ENCODE results near the gene TXNDC8. TPM values are rescaled to one million over a fixed set of nuclear protein-coding genes. Genes with fewer than 3 reads are reported as not detected.

Gene TXNDC8
- total RNA-seq (ENCODE audit: low replicate concordance) = not detected in 2 replicates

DNA sequence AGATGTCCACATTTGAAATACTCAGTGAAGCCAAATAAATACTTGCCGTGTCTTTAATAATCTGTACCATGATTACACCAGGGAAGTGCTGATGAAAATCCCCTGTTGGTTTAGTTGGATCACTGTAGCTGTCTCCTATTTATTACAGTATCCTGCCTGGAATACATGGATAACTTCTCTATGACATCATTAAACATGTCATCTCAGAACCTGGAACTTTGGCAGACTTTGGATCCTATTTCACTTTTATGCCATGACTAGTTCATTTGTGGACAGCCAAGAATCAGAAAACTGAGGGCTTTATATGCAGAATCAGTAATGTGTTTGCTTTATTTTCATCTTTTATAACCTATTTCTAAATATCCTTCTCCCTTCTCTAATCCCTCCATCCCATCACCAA, at the start of gene TXNDC8:
Gene TXNDC8, minus strand, starts transcription at position 137 of the 400 bp plus-strand sequence.
- Histone ChIP-seq H3F3A (ENCODE audit: low read depth) (no peaks in the 10 kb centered on the region), H3K9me3 (ENCODE audit: low read depth) (no peaks in the 10 kb centered on the region), H2AFZ (replicated peaks) (no peak within 1 kb of the TSS), H3K27me3 (no peaks in the 10 kb centered on the region), H4K20me1 (ENCODE audit: low read depth) (no peaks in the 10 kb centered on the region), H3K4me3 (no peak within 1 kb of the TSS), H3K79me2 (ENCODE audit: low read depth) (no peaks in the 10 kb centered on the region), H3K4me1 (no peaks in the 10 kb centered on the region), H3K27ac (no peak within 1 kb of the TSS), H3K9ac (no peak within 1 kb of the TSS), H3K36me3 (no peaks in the 10 kb centered on the region), H3K4me2 (no peak within 1 kb of the TSS)
- H3K27me3 Mint-ChIP-seq (ENCODE audit: insufficient read depth, low read depth) = no peaks in the 10 kb centered on the region
- no peaks in the 10 kb centered on the region for H3K4me1 Mint-ChIP-seq
- no peaks in the 10 kb centered on the region for H3K36me3 Mint-ChIP-seq
- no peaks in the 10 kb centered on the region for H3K9me3 Mint-ChIP-seq
- H3K4me3 Mint-ChIP-seq = no peak within 1 kb of the TSS
- H3K27ac Mint-ChIP-seq = no peak within 1 kb of the TSS
- TF ChIP-seq EZH2 (IDR thresholded peaks at IDR 0.05) (no peak), CTCF (IDR thresholded peaks at IDR 0.05) (no peak), EZH2phosphoT487 (IDR thresholded peaks at IDR 0.05) (no peak)
- DNase-seq (ENCODE audit: low spot score) = no peak

- Histone ChIP-seq H3F3A (ENCODE audit: low read depth) (no peaks in the 10 kb centered on the region), H3K27me3 (no peaks in the 10 kb centered on the region), H3K4me2 (no peak overlapping the region), H3K9ac (no peak overlapping the region), H4K20me1 (ENCODE audit: low read depth) (no peaks in the 10 kb centered on the region), H3K79me2 (ENCODE audit: low read depth) (no peaks in the 10 kb centered on the region), H3K9me3 (ENCODE audit: low read depth) (no peaks in the 10 kb centered on the region), H3K27ac (no peak overlapping the region), H2AFZ (replicated peaks) (no peak overlapping the region), H3K36me3 (no peaks in the 10 kb centered on the region), H3K4me3 (no peak overlapping the region), H3K4me1 (no peaks in the 10 kb centered on the region)
- Mint-ChIP-seq H3K4me1 (no peaks in the 10 kb centered on the region), H3K9me3 (no peaks in the 10 kb centered on the region), H3K36me3 (no peaks in the 10 kb centered on the region), H3K27ac (no peak overlapping the region), H3K27me3 (ENCODE audit: insufficient read depth, low read depth) (peaks cover 3% of the 10 kb centered on the region), H3K4me3 (no peak overlapping the region)
- TF ChIP-seq EZH2phosphoT487 (IDR thresholded peaks at IDR 0.05) = no peak
- no peak for TF ChIP-seq CTCF (IDR thresholded peaks at IDR 0.05)
- no peak for TF ChIP-seq EZH2 (IDR thresholded peaks at IDR 0.05)
- DNase-seq (ENCODE audit: low spot score) = no peak
These were observed 45.8 kb upstream of the TXNDC8 start for GRCh38 chr9:110383491-110383890.

- Histone ChIP-seq H3K4me1 (no peaks in the 10 kb centered on the region), H3K9me3 (ENCODE audit: low read depth) (no peaks in the 10 kb centered on the region), H3K9ac (no peak overlapping the region), H3K36me3 (no peaks in the 10 kb centered on the region), H2AFZ (replicated peaks) (no peak overlapping the region), H3K27ac (no peak overlapping the region), H3K27me3 (no peaks in the 10 kb centered on the region), H3K79me2 (ENCODE audit: low read depth) (no peaks in the 10 kb centered on the region), H4K20me1 (ENCODE audit: low read depth) (no peaks in the 10 kb centered on the region), H3K4me3 (no peak overlapping the region), H3K4me2 (no peak overlapping the region), H3F3A (ENCODE audit: low read depth) (no peaks in the 10 kb centered on the region)
- Mint-ChIP-seq H3K27me3 (ENCODE audit: insufficient read depth, low read depth) (peaks cover 3% of the 10 kb centered on the region), H3K4me3 (no peak overlapping the region), H3K9me3 (no peaks in the 10 kb centered on the region), H3K27ac (no peak overlapping the region), H3K36me3 (no peaks in the 10 kb centered on the region), H3K4me1 (no peaks in the 10 kb centered on the region)
- TF ChIP-seq EZH2phosphoT487 (IDR thresholded peaks at IDR 0.05) = no peak
- no peak for DNase-seq (ENCODE audit: low spot score)
These were observed 45.1 kb upstream of the TXNDC8 start for GRCh38 chr9:110382731-110383130.

DNA sequence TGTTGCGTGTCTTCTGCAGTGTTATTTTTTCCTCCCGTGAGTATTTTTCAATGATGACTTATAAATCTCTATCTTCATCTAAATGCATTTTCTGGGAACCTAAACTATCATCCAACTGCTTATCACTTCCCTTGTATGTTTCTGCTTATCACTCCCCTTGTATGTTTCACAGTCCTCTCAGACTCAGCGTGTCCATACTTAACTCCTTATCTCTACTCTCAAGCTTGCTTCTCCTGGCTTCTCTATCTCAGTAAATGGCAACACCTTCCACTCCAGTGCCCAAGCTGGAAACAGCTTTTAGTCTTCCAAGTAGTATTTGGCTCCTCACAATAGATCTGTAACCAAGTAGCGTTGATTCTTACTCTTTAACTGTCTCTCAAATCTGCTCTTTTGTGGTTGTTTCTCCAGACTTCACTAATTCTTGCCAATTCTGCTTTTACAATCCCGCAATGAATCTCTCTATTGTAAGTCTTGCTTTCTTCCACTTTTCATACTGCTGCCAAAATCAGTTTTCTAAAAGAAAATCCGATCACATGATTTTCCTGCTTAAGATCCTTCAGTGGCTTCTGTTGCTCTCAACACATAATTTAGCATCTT, 33.8 kb upstream of the TXNDC8 start:
- Mint-ChIP-seq H3K4me1 (no peaks in the 10 kb centered on the region), H3K36me3 (no peaks in the 10 kb centered on the region), H3K27ac (no peak overlapping the region)

More for the DNA sequence above, 33.8 kb upstream of the TXNDC8 start:
- H3K27ac ChIP-seq = no peak overlapping the region
- H4K20me1 ChIP-seq (ENCODE audit: low read depth) = no peaks in the 10 kb centered on the region
- TF ChIP-seq EZH2 (IDR thresholded peaks at IDR 0.05) = no peak
- TF ChIP-seq CTCF (IDR thresholded peaks at IDR 0.05) = no peak
- no peak for TF ChIP-seq EZH2phosphoT487 (IDR thresholded peaks at IDR 0.05)
- Mint-ChIP-seq H3K27me3 (ENCODE audit: insufficient read depth, low read depth) (no peaks in the 10 kb centered on the region), H3K9me3 (no peaks in the 10 kb centered on the region), H3K4me3 (no peak overlapping the region)
- H3F3A ChIP-seq (ENCODE audit: low read depth) = no peaks in the 10 kb centered on the region
- no peak overlapping the region for H3K4me3 ChIP-seq
- H2AFZ ChIP-seq (replicated peaks) = no peak overlapping the region
- DNase-seq (ENCODE audit: low spot score) = no peak
- H3K4me2 ChIP-seq = no peak overlapping the region
- no peaks in the 10 kb centered on the region for H3K9me3 ChIP-seq (ENCODE audit: low read depth)
- no peaks in the 10 kb centered on the region for H3K27me3 ChIP-seq
- H3K4me1 ChIP-seq = peaks cover 3% of the 10 kb centered on the region
- no peaks in the 10 kb centered on the region for H3K79me2 ChIP-seq (ENCODE audit: low read depth)
- H3K36me3 ChIP-seq = no peaks in the 10 kb centered on the region
- no peak overlapping the region for H3K9ac ChIP-seq

All from neural progenitor cell (in vitro differentiated cells).